ES-I3 (cell line): ENCODE results near the gene SGO2.
"Not testable (repeated sequence)": the region's sequence is repeated elsewhere in the genome, so short reads cannot be mapped to it uniquely, and the experiment has no call there.

Experiments used
- H3K36me3 ChIP-seq: 2 replicates; pipeline ENCODE4 v1.6.1; 2013; ENCODE audit warnings: mild to moderate bottlenecking, low read length, control low read depth, moderate library complexity; ENCODE audit not compliant: insufficient read depth
- H3K4me1 ChIP-seq: 2 replicates; pipeline ENCODE4 v1.6.1; 2013; ENCODE audit warnings: mild to moderate bottlenecking, control low read depth, low read length; ENCODE audit not compliant: insufficient read depth
- H3K9ac ChIP-seq: 2 replicates; pipeline ENCODE4 v1.6.1; 2013; ENCODE audit warnings: low read depth, mild to moderate bottlenecking, low read length, moderate library complexity
- H3K9me3 ChIP-seq: 2 replicates; pipeline ENCODE4 v1.6.1; 2013; ENCODE audit warnings: mild to moderate bottlenecking, low read length, moderate library complexity; ENCODE audit not compliant: control insufficient read depth, insufficient read depth

Gene SGO2

DNA sequence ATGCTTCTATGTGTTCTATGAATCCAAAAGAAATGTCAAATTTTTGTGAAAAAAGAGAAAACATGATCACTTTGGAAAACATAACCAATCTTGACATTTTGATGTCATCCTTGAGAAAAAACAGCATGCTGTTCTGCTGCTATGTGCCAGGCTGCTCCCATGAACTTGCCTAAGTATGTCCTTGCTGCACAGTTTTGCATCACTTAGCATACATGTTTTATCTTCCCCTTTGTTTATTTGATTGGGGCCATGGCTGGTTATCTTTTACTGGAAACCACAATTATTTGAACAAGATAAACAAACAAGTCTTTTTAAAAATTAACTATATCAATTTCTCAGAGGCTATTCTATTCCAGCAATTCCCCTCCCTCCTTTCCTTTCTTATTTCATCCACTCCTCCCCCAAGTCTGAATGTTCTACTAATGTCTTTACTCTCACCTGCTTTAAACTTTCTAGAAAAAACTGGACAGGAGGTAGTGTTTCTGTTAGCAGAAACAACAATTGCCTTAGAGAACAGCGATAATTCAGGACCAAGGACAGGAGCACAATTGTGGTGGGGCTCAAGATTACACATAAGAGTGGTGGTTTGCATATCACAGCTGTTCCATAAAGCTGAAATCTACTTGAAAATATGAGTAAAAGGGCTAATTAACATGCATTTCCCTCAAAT lies 66.5 kb downstream of the SGO2 start:
- no peak overlapping the region for H3K9ac ChIP-seq
- H3K36me3 ChIP-seq, result no peaks in the 10 kb centered on the region
- no peaks in the 10 kb centered on the region for H3K4me1 ChIP-seq
- no peaks in the 10 kb centered on the region for H3K9me3 ChIP-seq

DNA sequence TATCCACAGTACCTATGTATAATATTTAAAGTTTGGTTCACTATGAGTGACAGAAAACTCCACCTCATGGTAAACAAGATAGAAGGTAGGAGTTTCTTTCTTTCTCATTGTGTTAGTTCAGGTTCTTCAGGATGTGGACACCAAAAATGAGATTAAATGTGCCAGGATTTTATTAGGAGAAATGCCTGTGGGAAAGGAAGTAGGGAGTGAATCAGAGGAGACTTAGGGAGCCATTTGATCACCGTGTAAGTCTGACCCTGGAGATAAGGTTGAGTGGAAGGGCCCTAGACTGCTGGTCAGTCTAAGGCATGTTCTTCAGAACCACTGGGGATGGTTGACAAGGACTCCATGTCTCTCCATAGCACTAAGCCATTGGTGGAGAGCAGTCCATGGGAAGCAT lies 67.9 kb downstream of the SGO2 start:
- Histone ChIP-seq H3K36me3 (no peaks in the 10 kb centered on the region), H3K9me3 (no peaks in the 10 kb centered on the region), H3K4me1 (no peaks in the 10 kb centered on the region), H3K9ac (no peak overlapping the region)

DNA sequence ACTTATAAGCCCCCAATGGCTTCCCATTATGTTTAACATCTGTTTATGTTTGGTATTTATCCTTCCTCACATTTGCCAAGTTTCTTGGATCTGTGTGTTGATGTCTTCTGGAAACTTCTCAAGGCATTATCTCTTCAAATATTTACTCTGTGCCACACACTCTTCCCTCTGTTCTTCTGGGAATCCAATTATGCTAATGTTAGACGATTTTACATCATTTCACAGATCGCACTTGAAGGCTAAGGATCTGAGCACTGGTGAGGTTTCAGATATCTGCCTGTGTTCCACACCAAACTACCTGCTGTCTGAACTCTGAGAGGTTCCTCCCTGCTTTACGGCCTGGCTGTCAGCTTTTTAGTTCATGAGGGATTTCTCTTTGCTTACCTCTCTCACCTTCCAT lies 69.9 kb downstream of the SGO2 start:
- Histone ChIP-seq H3K9me3 (no peaks in the 10 kb centered on the region), H3K4me1 (no peaks in the 10 kb centered on the region), H3K9ac (no peak overlapping the region), H3K36me3 (no peaks in the 10 kb centered on the region)

- no peaks in the 10 kb centered on the region for H3K4me1 ChIP-seq
- no peak overlapping the region for H3K9ac ChIP-seq
Measured at GRCh38 chr2:200596774-200597570, 71.0 kb downstream of the SGO2 start.

DNA sequence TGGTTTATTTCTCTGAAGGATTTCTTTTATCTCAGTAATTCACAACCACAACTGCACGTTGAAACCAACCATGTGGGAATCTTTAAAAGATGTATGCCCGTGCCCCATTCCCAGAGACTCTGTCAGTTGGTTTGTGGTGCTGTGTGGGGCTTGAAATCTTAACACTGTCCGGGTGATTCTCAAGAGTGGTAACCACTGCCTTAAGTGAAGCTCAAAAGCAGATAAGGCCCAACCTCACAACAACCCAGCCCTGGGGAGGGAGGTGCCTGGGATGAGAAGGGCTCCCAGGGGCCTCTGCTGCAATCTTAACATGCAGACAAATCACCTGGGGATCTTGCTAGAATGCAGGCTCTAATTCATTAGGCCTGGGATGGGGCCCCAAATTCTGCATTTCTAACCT lies 73.2 kb downstream of the SGO2 start:
- Histone ChIP-seq H3K4me1 (no peaks in the 10 kb centered on the region), H3K36me3 (no peaks in the 10 kb centered on the region), H3K9me3 (no peaks in the 10 kb centered on the region), H3K9ac (no peak overlapping the region)

More at GRCh38 chr2:200596774-200597570, 71.0 kb downstream of the SGO2 start:
- H3K36me3 ChIP-seq, result no peaks in the 10 kb centered on the region
- no peaks in the 10 kb centered on the region for H3K9me3 ChIP-seq

DNA sequence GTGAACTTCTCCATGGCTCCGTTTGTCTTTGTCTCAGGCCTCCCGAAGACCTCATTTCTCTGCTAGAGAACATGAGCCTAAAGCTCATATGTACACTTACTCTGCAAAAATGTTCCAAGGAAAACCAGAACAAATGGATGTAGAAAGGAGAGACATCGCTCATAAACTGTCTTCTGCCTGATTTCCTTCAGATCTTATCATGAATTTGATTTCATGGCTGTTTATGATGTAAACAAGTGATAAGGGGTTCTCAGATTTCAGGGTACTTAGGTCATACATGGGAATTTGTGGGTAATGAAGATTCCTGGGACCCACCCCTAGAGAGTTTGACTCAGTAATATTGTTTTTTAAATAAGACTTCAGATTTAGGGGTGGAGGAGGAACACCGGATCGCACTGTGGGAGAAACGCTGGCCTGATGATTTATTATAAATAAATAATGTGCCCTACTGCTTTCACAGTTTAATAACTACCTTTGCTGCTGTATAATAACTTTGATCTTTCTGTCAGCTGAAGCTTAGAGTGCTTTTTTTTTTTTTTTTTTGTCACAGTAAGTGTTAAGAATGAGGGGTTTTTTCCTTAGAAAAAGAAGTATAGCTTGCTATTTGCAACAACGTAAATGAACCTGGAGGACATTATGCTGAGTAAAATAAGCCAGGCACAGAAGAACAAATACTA lies 74.7 kb downstream of the SGO2 start:
- Histone ChIP-seq H3K9me3 (no peaks in the 10 kb centered on the region), H3K36me3 (no peaks in the 10 kb centered on the region), H3K9ac (no peak overlapping the region), H3K4me1 (no peaks in the 10 kb centered on the region)

DNA sequence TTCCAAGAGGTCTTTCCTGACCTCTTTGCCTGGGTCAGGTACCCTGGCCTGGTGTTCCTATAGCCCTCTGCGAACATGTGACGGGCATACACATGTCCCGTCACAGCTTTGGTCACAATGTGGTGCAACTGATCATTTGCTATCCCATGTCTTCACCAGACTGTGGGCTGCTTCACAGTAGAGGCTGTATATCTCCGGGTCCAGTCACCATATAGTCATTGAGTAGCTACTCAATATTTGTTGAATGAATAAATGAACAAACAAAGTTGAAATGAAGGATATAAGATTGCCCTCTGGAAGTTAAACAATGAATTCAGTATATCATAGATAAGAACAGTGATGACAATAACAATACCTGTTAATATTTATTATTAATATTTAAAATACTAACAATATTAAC lies 76.6 kb downstream of the SGO2 start:
- H3K36me3 ChIP-seq, result no peaks in the 10 kb centered on the region
- no peak overlapping the region for H3K9ac ChIP-seq
- H3K4me1 ChIP-seq, result no peaks in the 10 kb centered on the region
- no peaks in the 10 kb centered on the region for H3K9me3 ChIP-seq

DNA sequence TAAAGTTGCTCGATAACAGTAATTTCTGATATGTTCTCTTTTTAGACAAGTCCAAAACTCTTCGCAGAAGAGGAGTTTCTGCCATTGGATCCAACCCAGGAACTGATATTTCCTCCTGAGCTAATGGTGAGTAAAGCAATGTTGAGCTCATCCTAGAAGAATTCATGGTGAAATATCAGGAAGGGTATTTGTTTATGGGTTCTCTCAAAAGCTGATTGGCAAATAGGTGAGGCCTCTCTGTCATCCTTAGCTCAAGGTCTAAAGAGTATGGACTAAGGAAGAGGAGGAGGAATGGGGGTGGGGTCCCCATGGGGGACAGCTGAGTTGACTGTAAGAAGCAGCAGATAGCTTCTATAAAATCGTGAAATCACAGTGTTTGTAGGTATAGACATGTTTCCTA lies 78.0 kb downstream of the SGO2 start:
- H3K36me3 ChIP-seq, result no peaks in the 10 kb centered on the region
- H3K9me3 ChIP-seq, result no peaks in the 10 kb centered on the region
- H3K9ac ChIP-seq, result no peak overlapping the region
- no peaks in the 10 kb centered on the region for H3K4me1 ChIP-seq

- H3K36me3 ChIP-seq, result no peaks in the 10 kb centered on the region
- no peaks in the 10 kb centered on the region for H3K4me1 ChIP-seq
- no peaks in the 10 kb centered on the region for H3K9me3 ChIP-seq
- H3K9ac ChIP-seq, result no peak overlapping the region
Measured at GRCh38 chr2:200604571-200605255, 78.7 kb downstream of the SGO2 start.

DNA sequence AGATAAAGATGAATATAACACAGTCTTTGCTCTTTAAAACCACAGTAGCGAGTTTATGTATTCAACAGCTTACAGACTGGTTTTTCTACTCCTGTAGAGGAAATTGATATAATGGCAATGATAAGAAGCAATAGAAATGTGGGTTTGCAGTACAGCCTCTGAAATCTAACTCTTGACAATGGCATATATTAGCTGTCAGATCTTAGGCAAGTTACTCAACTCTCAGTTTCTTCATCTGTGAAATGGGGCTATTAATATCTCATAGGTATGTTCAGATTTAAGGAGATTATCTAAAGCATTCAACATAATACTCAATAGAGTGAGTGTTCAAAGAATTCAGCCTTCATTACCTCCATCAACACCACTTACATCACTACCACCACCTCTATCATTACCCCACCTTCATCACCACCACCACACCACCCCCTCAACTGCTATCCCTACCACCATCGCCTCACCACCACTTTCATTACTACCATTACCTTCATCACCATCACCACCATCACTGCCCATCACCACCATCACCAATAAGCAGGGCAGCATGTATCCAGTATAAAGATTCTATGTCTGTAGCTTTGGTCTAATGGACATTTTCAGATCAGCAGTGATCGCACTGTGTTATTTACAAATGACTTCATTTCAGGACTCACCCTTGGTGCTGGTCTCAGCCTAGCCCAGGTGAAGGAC lies 82.5 kb downstream of the SGO2 start:
- Histone ChIP-seq H3K4me1 (no peaks in the 10 kb centered on the region), H3K9ac (no peak overlapping the region), H3K9me3 (no peaks in the 10 kb centered on the region), H3K36me3 (no peaks in the 10 kb centered on the region)

GRCh38 chr2:200609028-200609614 lies 83.1 kb downstream of the SGO2 start:
- no peaks in the 10 kb centered on the region for H3K36me3 ChIP-seq
- H3K9ac ChIP-seq, result no peak overlapping the region
- no peaks in the 10 kb centered on the region for H3K4me1 ChIP-seq
- no peaks in the 10 kb centered on the region for H3K9me3 ChIP-seq

GRCh38 chr2:200610217-200610616 lies 84.2 kb downstream of the SGO2 start:
- not testable (repeated sequence) for H3K4me1 ChIP-seq, H3K9me3 ChIP-seq, H3K36me3 ChIP-seq, H3K9ac ChIP-seq

- H3K4me1 ChIP-seq, result no peaks in the 10 kb centered on the region
- no peaks in the 10 kb centered on the region for H3K9me3 ChIP-seq
- no peak overlapping the region for H3K9ac ChIP-seq
Measured at GRCh38 chr2:200613692-200614091, 87.7 kb downstream of the SGO2 start.

GRCh38 chr2:200614249-200614648 lies 88.2 kb downstream of the SGO2 start:
- Histone ChIP-seq H3K4me1 (no peaks in the 10 kb centered on the region), H3K9ac (no peak overlapping the region), H3K36me3 (no peaks in the 10 kb centered on the region)

More at GRCh38 chr2:200613692-200614091, 87.7 kb downstream of the SGO2 start:
- H3K36me3 ChIP-seq, result no peaks in the 10 kb centered on the region

More at GRCh38 chr2:200614249-200614648, 88.2 kb downstream of the SGO2 start:
- H3K9me3 ChIP-seq, result no peaks in the 10 kb centered on the region
